GM23248 (cell line): ENCODE measurements around the gene ZNF580.

Experiments used
- EZH2 ChIP-seq: fragments of 200-600 bp; sonication (generic); IDR thresholded peaks from 2 replicates; pipeline ENCODE4 v1.6.1; 2018; ENCODE audit warnings: antibody characterized with exemption, mild to moderate bottlenecking; ENCODE audit not compliant: insufficient read depth, poor library complexity, severe bottlenecking
- EZH2phosphoT487 ChIP-seq: fragments of 200-600 bp; sonication (generic); IDR thresholded peaks from 2 replicates; pipeline ENCODE4 v1.6.1; 2018; ENCODE audit warnings: antibody characterized with exemption, moderate library complexity, mild to moderate bottlenecking, low read depth; ENCODE audit not compliant: insufficient read depth

DNA sequence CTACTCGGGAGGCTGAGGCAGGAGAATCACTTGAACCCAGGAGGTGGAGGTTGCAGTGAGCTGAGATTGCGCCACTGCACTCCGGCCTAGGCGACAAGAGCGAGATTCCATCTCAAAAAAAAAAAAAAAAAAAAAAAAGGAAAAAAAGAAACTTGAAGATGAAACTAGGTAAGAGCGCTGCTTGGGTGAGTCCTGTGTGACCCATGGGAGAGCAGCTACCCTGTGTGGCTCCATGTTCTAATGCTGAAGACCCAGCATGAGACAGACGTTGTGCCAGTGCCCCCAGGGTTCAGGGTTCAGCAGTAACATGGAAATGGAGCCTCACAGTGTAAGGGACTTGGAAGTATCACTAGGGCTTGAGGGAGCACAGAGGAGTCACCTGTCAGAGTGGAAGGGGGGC is 22.4 kb upstream of the ZNF580 start:
- no peak for TF ChIP-seq EZH2
- TF ChIP-seq EZH2phosphoT487, result no peak
